VCaP (cell line): ENCODE results near the gene ARHGEF7.

Source experiments
- H3K27ac ChIP-seq: fragments of 450-650 bp; 2 replicates; pipeline ENCODE4 v1.5.1; 2017
- TF ChIP-seq, protein P1 (sequence below): fragments of 450-650 bp; conservative IDR thresholded peaks from 2 replicates; pipeline ENCODE4 v1.5.1; 2017; ENCODE audit warnings: mild to moderate bottlenecking, moderate library complexity

ARHGEF7 gene

DNA sequence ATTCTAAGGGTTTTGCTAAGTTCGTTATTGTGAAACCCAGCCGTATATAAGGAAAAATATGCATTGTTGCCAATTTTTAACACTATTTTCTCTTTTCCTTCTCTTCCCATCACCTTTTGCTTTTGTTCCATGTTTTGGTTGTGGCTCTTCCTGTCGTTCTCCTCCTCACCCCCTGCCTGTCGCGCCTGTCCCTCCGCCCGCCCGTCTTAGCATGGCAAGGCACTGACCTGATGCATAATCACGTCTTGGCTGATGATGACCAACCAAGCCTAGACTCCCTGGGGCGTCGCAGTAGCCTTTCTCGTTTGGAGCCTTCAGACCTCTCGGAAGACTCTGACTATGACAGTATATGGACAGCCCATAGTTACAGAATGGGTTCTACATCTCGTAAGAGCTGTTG is 176.8 kb downstream of the ARHGEF7 start:
- no peak overlapping the region for H3K27ac ChIP-seq
- TF ChIP-seq, protein P1, sequence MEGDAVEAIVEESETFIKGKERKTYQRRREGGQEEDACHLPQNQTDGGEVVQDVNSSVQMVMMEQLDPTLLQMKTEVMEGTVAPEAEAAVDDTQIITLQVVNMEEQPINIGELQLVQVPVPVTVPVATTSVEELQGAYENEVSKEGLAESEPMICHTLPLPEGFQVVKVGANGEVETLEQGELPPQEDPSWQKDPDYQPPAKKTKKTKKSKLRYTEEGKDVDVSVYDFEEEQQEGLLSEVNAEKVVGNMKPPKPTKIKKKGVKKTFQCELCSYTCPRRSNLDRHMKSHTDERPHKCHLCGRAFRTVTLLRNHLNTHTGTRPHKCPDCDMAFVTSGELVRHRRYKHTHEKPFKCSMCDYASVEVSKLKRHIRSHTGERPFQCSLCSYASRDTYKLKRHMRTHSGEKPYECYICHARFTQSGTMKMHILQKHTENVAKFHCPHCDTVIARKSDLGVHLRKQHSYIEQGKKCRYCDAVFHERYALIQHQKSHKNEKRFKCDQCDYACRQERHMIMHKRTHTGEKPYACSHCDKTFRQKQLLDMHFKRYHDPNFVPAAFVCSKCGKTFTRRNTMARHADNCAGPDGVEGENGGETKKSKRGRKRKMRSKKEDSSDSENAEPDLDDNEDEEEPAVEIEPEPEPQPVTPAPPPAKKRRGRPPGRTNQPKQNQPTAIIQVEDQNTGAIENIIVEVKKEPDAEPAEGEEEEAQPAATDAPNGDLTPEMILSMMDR = no peak

DNA sequence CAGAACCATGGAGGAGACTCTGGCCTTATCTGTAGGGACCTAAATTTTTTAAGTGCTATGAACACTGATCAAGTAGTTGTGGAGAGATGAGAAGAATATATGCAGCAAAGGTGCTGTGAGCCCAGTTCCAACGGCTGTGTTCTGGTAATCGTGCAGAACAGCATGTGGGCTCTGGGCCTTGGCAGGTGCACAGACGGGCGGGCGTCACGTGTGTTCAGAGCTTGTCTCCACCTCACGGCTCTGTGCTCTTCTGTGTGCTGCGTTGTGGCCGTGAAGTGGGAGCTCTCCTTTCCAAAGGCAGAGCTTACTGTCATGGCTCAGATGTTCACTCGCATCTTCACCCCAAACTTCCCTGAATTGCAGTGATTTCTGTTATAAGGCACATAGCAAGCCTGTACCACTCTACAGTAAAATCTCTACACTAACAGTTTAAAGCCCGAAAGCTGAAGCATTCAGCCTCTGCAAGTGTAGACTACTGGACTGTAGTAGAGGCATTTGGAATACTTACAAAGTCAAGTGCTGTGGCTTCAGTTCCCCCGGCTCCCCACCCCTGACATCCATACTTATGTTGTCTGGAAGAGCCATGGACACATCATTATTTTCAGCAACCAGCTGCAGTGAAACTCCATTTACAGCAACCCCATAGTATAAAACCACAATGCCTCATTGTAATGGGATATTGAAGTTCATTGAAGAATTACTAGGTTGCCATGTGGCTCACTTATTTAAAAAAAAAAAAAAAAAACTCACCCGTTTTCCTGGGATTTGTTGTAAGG is 177.8 kb downstream of the ARHGEF7 start:
- TF ChIP-seq, protein P1 = no peak

DNA sequence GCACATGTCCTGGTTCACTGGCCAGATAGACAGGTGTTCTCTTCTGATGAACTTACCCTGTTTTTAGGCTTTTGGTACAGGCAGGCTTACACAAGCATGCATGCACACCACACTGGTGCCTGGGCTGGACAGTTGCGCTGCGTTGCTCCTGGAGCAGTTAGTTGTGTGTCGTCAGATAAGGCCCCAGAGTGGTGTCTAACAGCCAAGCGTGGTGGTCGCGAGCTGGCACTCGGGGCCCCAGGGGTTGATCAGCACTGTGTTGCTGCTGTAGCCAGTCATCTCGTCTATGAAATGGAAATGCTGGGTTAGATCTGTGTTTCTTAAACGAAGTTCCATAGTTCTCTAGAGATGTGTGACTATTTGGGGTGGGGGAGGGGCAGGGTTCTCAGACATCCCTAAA is 180.8 kb downstream of the ARHGEF7 start:
- H3K27ac ChIP-seq = no peak overlapping the region
- TF ChIP-seq, protein P1 = no peak

More for the DNA sequence above, 177.8 kb downstream of the ARHGEF7 start:
- H3K27ac ChIP-seq = no peak overlapping the region

DNA sequence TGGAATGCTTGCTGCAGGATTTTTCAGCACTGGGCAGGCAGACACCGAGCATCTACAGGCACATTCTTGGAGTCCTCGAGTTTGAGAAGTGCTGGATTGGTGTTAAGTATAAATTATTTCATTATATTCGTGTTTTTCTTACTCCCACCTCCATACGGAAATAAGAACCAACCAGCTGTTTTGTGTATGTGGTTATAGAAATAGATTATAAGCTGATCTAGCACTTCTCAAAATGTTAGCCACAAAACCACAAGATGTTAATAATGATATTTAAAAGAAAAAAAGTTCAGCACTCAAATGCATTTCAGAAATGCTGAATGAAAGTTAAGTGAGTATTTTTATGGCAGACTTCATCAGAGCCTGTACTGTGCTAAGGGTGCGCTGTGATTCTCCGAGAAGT is 181.3 kb downstream of the ARHGEF7 start:
- TF ChIP-seq, protein P1 = no peak
- no peak overlapping the region for H3K27ac ChIP-seq

DNA sequence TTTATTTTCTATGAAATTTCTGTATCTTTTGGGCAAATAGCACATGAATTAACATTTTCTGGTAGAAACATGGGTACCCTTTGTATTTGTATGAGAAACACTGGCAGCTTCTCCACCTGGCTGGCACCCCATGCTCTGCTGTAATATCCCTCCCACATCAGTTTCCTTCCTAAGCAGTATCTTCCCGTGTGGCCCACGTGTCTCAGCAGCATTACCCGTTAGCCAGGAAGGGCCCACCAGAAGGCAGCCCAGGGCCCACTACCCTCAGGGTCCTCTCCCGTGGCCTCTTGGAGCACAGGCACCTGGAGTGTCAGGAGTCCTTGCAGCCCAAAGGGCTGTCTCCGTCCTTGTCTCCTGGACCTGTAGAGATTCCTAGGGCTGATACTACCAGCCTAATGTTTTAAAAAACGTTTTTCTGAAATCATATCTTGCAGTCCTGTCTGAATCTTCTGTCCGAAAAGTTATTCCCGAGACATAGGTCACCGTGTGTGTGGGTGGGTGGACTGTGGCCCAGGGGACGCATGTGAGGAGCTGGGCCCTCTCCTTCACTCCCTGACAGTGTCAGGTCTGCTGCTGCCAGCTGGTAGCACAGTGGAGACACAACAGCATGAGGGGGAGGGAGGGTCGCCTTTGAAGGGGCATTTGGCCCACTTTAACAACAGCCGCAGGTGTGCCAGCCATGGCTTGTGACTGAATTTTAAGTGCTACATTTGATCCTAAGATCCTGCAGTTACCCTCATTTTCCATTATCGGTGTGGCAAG is 183.3 kb downstream of the ARHGEF7 start:
- H3K27ac ChIP-seq = no peak overlapping the region
- TF ChIP-seq, protein P1 = no peak

DNA sequence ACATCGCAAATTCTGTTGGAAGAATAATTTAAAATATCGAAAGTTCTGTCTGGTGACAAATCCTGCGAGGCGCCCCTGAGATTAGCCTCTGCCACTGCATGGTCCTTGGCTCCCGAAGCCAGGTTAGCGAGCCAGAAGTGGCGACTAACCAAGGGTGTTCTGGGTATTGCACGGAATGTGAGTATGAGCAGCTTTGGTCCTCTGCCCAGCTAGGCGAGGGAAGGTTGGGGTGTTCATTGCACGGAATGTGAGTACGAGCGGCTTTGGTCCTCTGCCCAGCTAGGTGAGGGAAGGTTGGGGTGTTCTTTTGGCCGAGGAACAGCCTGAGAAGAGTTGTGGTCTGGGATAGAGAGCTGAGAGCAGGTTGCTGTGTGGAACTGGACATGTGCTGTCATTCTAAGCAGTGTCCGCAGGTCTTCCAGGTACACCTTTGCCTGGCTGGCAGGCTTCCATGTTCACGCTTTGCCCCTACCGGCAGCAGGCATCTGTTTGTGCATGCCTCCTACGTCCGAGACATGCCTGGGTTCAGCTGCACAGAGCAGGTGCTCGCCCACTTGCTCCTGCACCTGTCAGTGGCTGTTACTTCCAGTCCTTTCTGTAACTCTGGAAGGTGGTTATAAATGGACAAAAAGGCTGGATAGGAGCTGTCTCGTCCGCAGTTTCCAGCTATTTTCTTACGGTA is 187.1 kb downstream of the ARHGEF7 start:
- TF ChIP-seq, protein P1 = no peak
- no peak overlapping the region for H3K27ac ChIP-seq

DNA sequence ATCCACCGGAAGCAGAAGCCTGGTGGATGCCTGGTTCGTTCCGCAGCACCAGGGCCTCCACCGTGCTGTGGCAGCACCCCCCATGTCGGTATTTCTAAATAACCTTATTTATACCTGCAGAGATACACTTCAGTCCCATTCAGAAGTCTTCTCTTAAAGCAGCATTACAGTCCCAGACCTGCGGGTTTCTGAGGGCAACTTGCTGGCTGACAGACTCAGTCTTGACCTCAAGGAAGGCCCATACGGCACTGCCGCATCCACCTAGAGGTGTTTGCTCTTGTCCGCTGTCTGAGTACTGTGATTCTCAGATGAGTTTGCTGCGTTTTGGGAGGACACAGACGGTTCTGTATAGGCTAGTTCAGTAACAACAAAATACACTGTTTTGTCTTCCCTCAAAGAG is 188.4 kb downstream of the ARHGEF7 start:
- TF ChIP-seq, protein P1 = no peak
- no peak overlapping the region for H3K27ac ChIP-seq
